ENCODE results near the gene NHS. TPM values are rescaled to one million over a fixed set of nuclear protein-coding genes. Genes with fewer than 3 reads are reported as not detected.

NHS gene
- total RNA-seq, 1 experiment from 2014 or later = 6.2 TPM

DNA sequence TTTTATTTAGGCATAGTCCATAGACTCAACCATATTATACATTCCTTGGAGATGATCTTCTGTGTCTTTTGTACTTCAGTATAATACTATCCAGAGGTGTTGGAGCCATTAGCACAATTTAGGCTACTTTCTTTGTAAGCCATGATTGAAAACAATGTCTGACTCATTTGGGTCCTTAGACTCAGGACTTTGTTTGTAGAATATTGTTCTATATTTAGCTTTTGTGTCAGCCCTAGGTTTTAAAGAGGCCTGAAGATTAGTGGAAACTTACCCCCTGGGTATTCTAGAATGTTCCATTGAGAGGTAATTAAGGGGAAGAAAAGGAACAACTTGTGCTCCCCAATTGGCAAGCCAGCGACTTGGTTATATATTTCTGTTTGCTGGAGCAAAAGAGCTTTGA, 217.1 kb downstream of the NHS start:
- ChIA-PET POLR2A (interaction anchor here (0.6 to 1.7 kb wide), 6 partner anchors 17 to 471 kb away, joined by 3 to 7 read pairs (median 6); no protein-coding TSS in a partner anchor), CTCF (interaction anchor here (0.5 to 4.9 kb wide), 24 partner anchors 10 to 489 kb away, joined by 3 to 90 read pairs (median 4); no protein-coding TSS in a partner anchor)
- H3K4me3 Mint-ChIP-seq (ENCODE audit: unreplicated experiment) = peak overlapping the region; percentile 38
- no TSS peak for BruUV-seq (replicated peaks)
- no peaks in the 10 kb centered on the region for H3K9me3 Mint-ChIP-seq (ENCODE audit: unreplicated experiment)
- H3K4me1 Mint-ChIP-seq (ENCODE audit: insufficient read depth, unreplicated experiment) = peaks cover 30% of the 10 kb centered on the region
- H3K27ac Mint-ChIP-seq (ENCODE audit: low read depth, unreplicated experiment) = peak overlapping the region; percentile 30
- no peak for TF ChIP-seq CTCF (IDR thresholded peaks at IDR 0.05; ENCODE audit: unreplicated experiment)
- no peak for DNase-seq (ENCODE audit: unreplicated experiment)
- H3K36me3 Mint-ChIP-seq (ENCODE audit: insufficient read depth, unreplicated experiment) = no peaks in the 10 kb centered on the region
- H3K27me3 Mint-ChIP-seq (ENCODE audit: insufficient read depth, unreplicated experiment) = peaks cover 20% of the 10 kb centered on the region
- intact Hi-C loops (cut with micrococcal nuclease) = no loop called here

DNA sequence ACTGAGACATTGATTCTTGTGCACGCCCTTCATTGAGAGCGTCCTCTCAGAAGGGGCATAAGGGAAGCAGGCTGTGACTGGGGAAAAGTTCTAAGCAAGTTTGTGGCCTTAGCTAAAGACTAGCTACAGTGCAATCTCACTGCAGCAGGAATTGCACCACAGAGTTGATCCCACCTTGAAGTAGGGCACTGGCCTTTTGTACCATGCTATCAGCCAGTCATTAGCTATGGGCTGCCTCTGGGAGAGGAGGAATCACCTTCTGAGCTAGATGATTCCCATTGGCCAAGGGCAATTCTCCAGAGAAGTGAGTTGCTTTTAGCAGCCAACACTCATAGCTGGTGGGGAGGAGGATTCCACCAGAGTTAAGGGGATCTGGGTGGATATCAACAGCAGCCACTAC, 219.7 kb downstream of the NHS start:
- POLR2A ChIA-PET = no interaction called here
- no peak for DNase-seq (ENCODE audit: unreplicated experiment)
- no peak for TF ChIP-seq CTCF (IDR thresholded peaks at IDR 0.05; ENCODE audit: unreplicated experiment)
- no TSS peak for BruUV-seq (replicated peaks)
- Mint-ChIP-seq H3K4me3 (ENCODE audit: unreplicated experiment) (no peak overlapping the region), H3K36me3 (ENCODE audit: insufficient read depth, unreplicated experiment) (no peaks in the 10 kb centered on the region), H3K27ac (ENCODE audit: low read depth, unreplicated experiment) (no peak overlapping the region), H3K27me3 (ENCODE audit: insufficient read depth, unreplicated experiment) (peaks cover 33% of the 10 kb centered on the region), H3K9me3 (ENCODE audit: unreplicated experiment) (no peaks in the 10 kb centered on the region), H3K4me1 (ENCODE audit: insufficient read depth, unreplicated experiment) (peaks cover 30% of the 10 kb centered on the region)
- intact Hi-C loops (cut with micrococcal nuclease) = no loop called here
- CTCF ChIA-PET = interaction anchor here (0.6 to 2.3 kb wide), 4 partner anchors 10 to 352 kb away, joined by 3 to 15 read pairs (median 4); no protein-coding TSS in a partner anchor

DNA sequence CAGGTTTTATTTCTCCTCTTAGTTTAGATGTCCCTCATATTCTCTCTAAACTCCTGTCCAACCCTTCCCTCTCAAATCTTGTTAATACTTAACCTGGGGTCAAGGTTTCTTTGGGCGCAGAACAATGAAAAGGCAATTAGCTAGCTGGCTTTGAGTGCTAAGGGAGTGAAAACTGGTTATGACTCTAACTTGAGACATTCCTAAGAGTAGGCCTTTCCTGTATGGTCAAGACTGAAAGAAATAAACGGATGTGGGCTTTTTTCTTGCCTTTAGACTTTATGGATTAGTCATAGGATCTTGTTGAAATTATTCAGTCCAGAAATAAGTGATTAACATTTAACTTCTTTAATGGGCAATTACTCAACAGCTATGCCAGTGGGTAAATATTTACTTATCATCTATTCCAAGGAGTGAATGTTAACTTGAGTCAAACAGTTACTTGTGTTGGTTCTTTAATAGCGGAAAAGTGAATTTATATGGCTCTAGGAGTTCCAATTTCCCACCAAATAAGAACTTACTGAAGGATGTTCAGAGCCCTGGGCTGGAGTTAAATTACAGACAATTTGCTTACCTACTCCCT, 220.5 kb downstream of the NHS start:
- no peak for TF ChIP-seq CTCF (IDR thresholded peaks at IDR 0.05; ENCODE audit: unreplicated experiment)
- H3K27ac Mint-ChIP-seq (ENCODE audit: low read depth, unreplicated experiment) = no peak overlapping the region
- ChIA-PET CTCF (interaction anchor here (0.6 to 2.3 kb wide), 5 partner anchors 39 to 1925 kb away, joined by 3 to 15 read pairs (median 4); no protein-coding TSS in a partner anchor), POLR2A (interaction anchor here (0.7 to 0.8 kb wide), 2 partner anchors 36 to 373 kb away, joined by 3 read pairs; no protein-coding TSS in a partner anchor)
- H3K4me1 Mint-ChIP-seq (ENCODE audit: insufficient read depth, unreplicated experiment) = peaks cover 30% of the 10 kb centered on the region
- intact Hi-C loops (cut with micrococcal nuclease) = no loop called here
- no peaks in the 10 kb centered on the region for H3K9me3 Mint-ChIP-seq (ENCODE audit: unreplicated experiment)
- no peaks in the 10 kb centered on the region for H3K36me3 Mint-ChIP-seq (ENCODE audit: insufficient read depth, unreplicated experiment)
- peaks cover 42% of the 10 kb centered on the region for H3K27me3 Mint-ChIP-seq (ENCODE audit: insufficient read depth, unreplicated experiment)
- BruUV-seq (replicated peaks) = no TSS peak
- no peak overlapping the region for H3K4me3 Mint-ChIP-seq (ENCODE audit: unreplicated experiment)
- peak; percentile 41 for DNase-seq (ENCODE audit: unreplicated experiment)

DNA sequence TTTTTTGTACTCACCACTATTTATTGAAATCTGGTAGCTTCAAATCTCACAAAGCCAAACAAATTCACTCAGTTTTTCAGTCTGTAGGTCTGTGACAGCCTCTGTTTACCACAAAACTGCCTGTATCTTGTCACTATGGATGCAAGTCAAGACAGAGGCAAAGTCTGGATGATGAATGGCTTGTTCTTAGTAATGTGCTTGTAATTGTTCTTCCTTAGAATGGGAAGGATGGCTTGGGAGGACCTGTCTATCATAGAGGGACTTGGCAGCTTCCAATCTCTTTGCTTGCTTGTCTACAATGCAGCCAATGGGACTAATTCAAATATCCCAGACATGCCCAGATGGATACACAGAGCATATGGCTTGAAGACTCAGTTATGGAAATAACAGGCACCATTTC, 221.1 kb downstream of the NHS start:
- peaks cover 27% of the 10 kb centered on the region for H3K4me1 Mint-ChIP-seq (ENCODE audit: insufficient read depth, unreplicated experiment)
- intact Hi-C loops (cut with micrococcal nuclease) = no loop called here
- CTCF ChIA-PET = interaction anchor here (0.6 to 2.3 kb wide), 4 partner anchors 38 to 1924 kb away, joined by 3 to 15 read pairs (median 4); no protein-coding TSS in a partner anchor
- BruUV-seq (replicated peaks) = no TSS peak
- H3K27me3 Mint-ChIP-seq (ENCODE audit: insufficient read depth, unreplicated experiment) = peaks cover 47% of the 10 kb centered on the region
- H3K36me3 Mint-ChIP-seq (ENCODE audit: insufficient read depth, unreplicated experiment) = no peaks in the 10 kb centered on the region
- no peak for TF ChIP-seq CTCF (IDR thresholded peaks at IDR 0.05; ENCODE audit: unreplicated experiment)
- no peaks in the 10 kb centered on the region for H3K9me3 Mint-ChIP-seq (ENCODE audit: unreplicated experiment)
- H3K4me3 Mint-ChIP-seq (ENCODE audit: unreplicated experiment) = no peak overlapping the region
- POLR2A ChIA-PET = interaction anchor here (0.7 to 0.8 kb wide), 2 partner anchors 36 to 373 kb away, joined by 3 read pairs; no protein-coding TSS in a partner anchor
- peak; percentile 16 for DNase-seq (ENCODE audit: unreplicated experiment)
- no peak overlapping the region for H3K27ac Mint-ChIP-seq (ENCODE audit: low read depth, unreplicated experiment)
